ENCODE results near the gene SLC22A17.

GRCh38 chr14:23377573-23378563 lies 25.2 kb upstream of the SLC22A17 start:
- no peak for TF ChIP-seq EZH2phosphoT487 (IDR thresholded peaks at IDR 0.05; ENCODE audit: low read depth, severe bottlenecking, unreplicated experiment)
- no peak for TF ChIP-seq CTCF (IDR thresholded peaks at IDR 0.05; ENCODE audit: poor library complexity)

Measured in hepatocyte (in vitro differentiated cells).